GM12878 (cell line): Measurements from ENCODE around the gene GLS. TPM values are rescaled to one million over a fixed set of nuclear protein-coding genes. Genes with fewer than 3 reads are reported as not detected.

Experiments
- ATAC-seq: fragments of 200-7000 bp; cut with Tn5 transposase; 3 replicates; pipeline ENCODE4 v1.9.1; 2020; ENCODE audit warnings: mild to moderate bottlenecking, moderate library complexity
- BruUV-seq: library from RNA; stranded (reverse); fragments of 400-500 nt; replicated peaks from 2 replicates; lab custom pipeline; 2021; lab: Mats Ljungman, UMichigan
- CTCF ChIA-PET: fragments of 300-600 bp; sonication (Branson Sonifier 250); formaldehyde crosslinking; extraction: SDS; loops from one replicate; lab custom pipeline; 2021; ENCODE audit warnings: inconsistent platforms; lab: Yijun Ruan, JAX
- POLR2A ChIA-PET: fragments of 350-600 bp; formaldehyde crosslinking; extraction: SDS; loops from one replicate; lab custom pipeline; 2021; ENCODE audit warnings: inconsistent platforms; lab: Charles Lee
- RAD21 ChIA-PET: fragments of 300-600 bp; sonication (Branson Sonifier 250); formaldehyde crosslinking; loops from one replicate; lab custom pipeline; 2023; ENCODE audit warnings: antibody characterized with exemption; ENCODE audit not compliant: unreplicated experiment; lab: Charles Lee
- SMC1A ChIA-PET: fragments of 300-600 bp; sonication (Branson Sonifier 250); formaldehyde crosslinking; loops from one replicate; lab custom pipeline; 2023; ENCODE audit not compliant: unreplicated experiment, uncharacterized antibody; lab: Charles Lee
- DNase-seq: peaks from one replicate; pipeline ENCODE4 v3.0.0-alpha.2; 2011; ENCODE audit warnings: low read depth, low spot score
- FAIRE-seq: peaks from 3 replicates; lab custom pipeline; 2011; peaks lifted over from hg19 to GRCh38; lab: Jason Lieb, UNC
- H2AFZ ChIP-seq: 2 replicates; pipeline ENCODE4 v1.6.0; 2011; ENCODE audit warnings: low read depth, low read length, control low read depth; ENCODE audit not compliant: control insufficient read depth
- H3K27ac ChIP-seq: 2 replicates; pipeline ENCODE4 v1.5.1; 2011; ENCODE audit warnings: control low read depth; ENCODE audit not compliant: control insufficient read depth, insufficient read depth
- H3K27me3 ChIP-seq, 2 experiments: replicated peaks in 1 of 2; 2 replicates each; pipeline versions ENCODE4 v1.6.0 to v1.6.1; 2011; ENCODE audit warnings: low read length in 1 of 2; ENCODE audit not compliant: control insufficient read depth in 2 of 2, insufficient read depth in 2 of 2
- H3K36me3 ChIP-seq, 2 experiments: 2 replicates each; pipeline ENCODE4 v1.5.1; 2011; ENCODE audit warnings: low read length in 1 of 2; ENCODE audit not compliant: control insufficient read depth in 2 of 2, insufficient read depth in 2 of 2
- H3K4me1 ChIP-seq: 2 replicates; pipeline ENCODE4 v1.6.1; 2011; ENCODE audit warnings: mild to moderate bottlenecking, low read length, moderate library complexity, mixed read lengths; ENCODE audit not compliant: control insufficient read depth, insufficient read depth
- H3K4me2 ChIP-seq: 2 replicates; pipeline ENCODE4 v1.6.0; 2011; ENCODE audit warnings: control low read depth; ENCODE audit not compliant: control insufficient read depth, insufficient read depth
- H3K4me3 ChIP-seq: fragments of 200-600 bp; sonication (generic); 2 replicates; pipeline ENCODE4 v1.5.1; 2016
- H3K79me2 ChIP-seq: 2 replicates; pipeline ENCODE4 v1.6.0; 2011; ENCODE audit warnings: low read length; ENCODE audit not compliant: control insufficient read depth, insufficient read depth
- H3K9ac ChIP-seq: 2 replicates; pipeline ENCODE4 v1.8.0; 2011; ENCODE audit warnings: low read length, control low read depth, mixed read lengths; ENCODE audit not compliant: control insufficient read depth, insufficient read depth
- H3K9me3 ChIP-seq: replicated peaks from 3 replicates; pipeline ENCODE4 v1.5.1; 2011; ENCODE audit warnings: mild to moderate bottlenecking, low read length; ENCODE audit not compliant: control insufficient read depth, insufficient read depth
- H4K20me1 ChIP-seq: 2 replicates; pipeline ENCODE4 v1.6.0; 2011; ENCODE audit not compliant: control insufficient read depth, insufficient read depth
- CHD2 ChIP-seq: IDR thresholded peaks from 2 replicates; pipeline ENCODE4 v1.6.1; 2011; ENCODE audit warnings: low read depth, low read length, improper control_type of control experiment, borderline replicate concordance
- HDAC2 ChIP-seq: fragments of 200-600 bp; sonication (generic); IDR thresholded peaks from 2 replicates; pipeline ENCODE4 v1.6.1; 2017
- JUNB ChIP-seq: IDR thresholded peaks from 2 replicates; pipeline ENCODE4 v1.6.1; 2016; ENCODE audit warnings: antibody characterized with exemption, mild to moderate bottlenecking
- MTA3 ChIP-seq: IDR thresholded peaks from 2 replicates; pipeline ENCODE4 v1.6.1; 2012; ENCODE audit warnings: low read length, inconsistent platforms, borderline replicate concordance
- MXI1 ChIP-seq: fragments of 150-350 bp; IDR thresholded peaks from 2 replicates; pipeline ENCODE4 v1.6.1; 2011; ENCODE audit warnings: low read depth, mild to moderate bottlenecking, inconsistent platforms, low read length, improper control_type of control experiment
- NRF1 ChIP-seq: conservative IDR thresholded peaks from 2 replicates; pipeline ENCODE4 v1.6.1; 2011; ENCODE audit warnings: mild to moderate bottlenecking, low read depth, low read length, improper control_type of control experiment
- POLR2A ChIP-seq: IDR thresholded peaks from 2 replicates; pipeline ENCODE4 v1.6.1; 2011; ENCODE audit warnings: low read depth, mild to moderate bottlenecking, low read length
- SPI1 ChIP-seq: IDR thresholded peaks from 2 replicates; pipeline ENCODE4 v1.6.1; 2011; ENCODE audit warnings: low read depth, mild to moderate bottlenecking, low read length, moderate library complexity, borderline replicate concordance; ENCODE audit not compliant: insufficient read depth
- WRNIP1 ChIP-seq: IDR thresholded peaks from 2 replicates; pipeline ENCODE4 v1.6.1; 2011; ENCODE audit warnings: low read depth, low read length, improper control_type of control experiment, borderline replicate concordance
- ZNF622 ChIP-seq: fragments of 450-650 bp; IDR thresholded peaks from 2 replicates; pipeline ENCODE4 v1.6.1; 2017; ENCODE audit warnings: mild to moderate bottlenecking, inconsistent platforms
- WGBS: methylation state at CpG from one replicate; pipeline ENCODE4 v1.1.6; 2016; ENCODE audit warnings: low lambda C conversion rate; ENCODE audit not compliant: insufficient replicate concordance, insufficient coverage; ENCODE audit errors: missing lambda C conversion rate; 5-methylcytosine and 5-hydroxymethylcytosine counted together
- in situ Hi-C: fragments of 300-500 bp; cut with MboI; formaldehyde crosslinking; loops from 9 replicates; pipeline ENCODE4 v1.14.3; 2018; ENCODE audit warnings: mixed read lengths
- intact Hi-C: fragments of 100-400 bp; cut with micrococcal nuclease; formaldehyde crosslinking; loops from one replicate; pipeline ENCODE4 v1.14.2; 2022; ENCODE audit not compliant: unreplicated experiment
- polyA plus RNA-seq, 11 experiments: library from polyadenylated mRNA; depleted of rRNA in 4 of 11; unstranded in 6 of 11; stranded (reverse) in 5 of 11; fragments of >200 nt; fragmentation: Nextera tagmentation in 4 of 11; fragmentation: Illumina TruSeq in 1 of 11; extraction: Ambion mirVana in 4 of 11; extraction: Trizol in 1 of 11; gene quantifications; 1 replicate in 1 of 11; 2 replicates in 10 of 11; pipeline versions ENCODE4 v1.2.1 to v1.2.3, GENCODE V29; 2011 to 2016; ENCODE audit warnings: inconsistent platforms in 2 of 11, missing spikeins in 2 of 11, low read depth in 1 of 11
- total RNA-seq, 4 experiments: library from RNA; depleted of rRNA in 3 of 4; stranded (reverse); fragments of >200 nt in 3 of 4; fragmentation: Illumina TruSeq in 1 of 4; extraction: Trizol in 1 of 4; gene quantifications; 2 replicates each; pipeline versions ENCODE4 v1.2.1 to v1.2.3, GENCODE V29; 2013 to 2021
- TF ChIP-seq, protein P1 (sequence below): fragments of 450-650 bp; IDR thresholded peaks from 2 replicates; pipeline ENCODE4 v1.6.1; 2017; ENCODE audit warnings: mild to moderate bottlenecking, moderate library complexity
- TF ChIP-seq, protein P2 (sequence below), 3 experiments: IDR thresholded peaks in 2 of 3; conservative IDR thresholded peaks in 1 of 3; 2 replicates each; pipeline ENCODE4 v1.5.1; 2011; ENCODE audit warnings: low read depth in 3 of 3, low read length in 3 of 3, mild to moderate bottlenecking in 3 of 3, control low read depth in 2 of 3, moderate library complexity in 2 of 3, inconsistent platforms in 1 of 3, mixed read lengths in 1 of 3; ENCODE audit not compliant: control insufficient read depth in 2 of 3, insufficient read depth in 1 of 3; ENCODE audit errors: extremely low read depth in 1 of 3
- TF ChIP-seq, protein P3 (sequence below): fragments of 450-650 bp; conservative IDR thresholded peaks from 2 replicates; pipeline ENCODE4 v1.6.1; 2017; ENCODE audit warnings: mild to moderate bottlenecking, moderate library complexity
- TF ChIP-seq, protein P4 (sequence below): fragments of 450-650 bp; IDR thresholded peaks from 2 replicates; pipeline ENCODE4 v1.6.1; 2017; ENCODE audit warnings: low read depth, mild to moderate bottlenecking, moderate library complexity

Gene GLS
- total and polyA plus RNA-seq, 10 of the 15 experiments (the other 5 are each of a cell fraction or from before 2014, with no cell fraction given) = 15.7 to 145 (median 70.8) TPM

DNA sequence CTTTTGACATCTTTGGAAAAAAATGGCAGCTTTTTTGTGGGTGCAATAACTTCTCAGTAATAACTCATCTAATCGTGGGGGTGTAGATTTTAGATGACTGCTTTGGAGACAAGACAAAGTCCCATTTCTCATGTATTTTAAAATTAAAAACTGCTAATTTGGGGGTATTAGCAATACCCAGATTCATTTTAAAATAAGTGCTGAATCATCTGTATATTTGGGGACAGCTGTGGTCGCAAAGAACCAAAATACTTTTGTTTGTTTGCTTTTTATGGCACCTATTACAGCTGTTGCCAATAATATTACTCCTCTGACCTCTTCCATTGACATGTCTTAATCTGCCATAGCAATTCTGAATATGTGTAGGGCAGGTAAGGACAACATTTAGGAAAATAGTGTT is 87.9 kb downstream of the GLS start (continued):
- TF ChIP-seq, protein P1, sequence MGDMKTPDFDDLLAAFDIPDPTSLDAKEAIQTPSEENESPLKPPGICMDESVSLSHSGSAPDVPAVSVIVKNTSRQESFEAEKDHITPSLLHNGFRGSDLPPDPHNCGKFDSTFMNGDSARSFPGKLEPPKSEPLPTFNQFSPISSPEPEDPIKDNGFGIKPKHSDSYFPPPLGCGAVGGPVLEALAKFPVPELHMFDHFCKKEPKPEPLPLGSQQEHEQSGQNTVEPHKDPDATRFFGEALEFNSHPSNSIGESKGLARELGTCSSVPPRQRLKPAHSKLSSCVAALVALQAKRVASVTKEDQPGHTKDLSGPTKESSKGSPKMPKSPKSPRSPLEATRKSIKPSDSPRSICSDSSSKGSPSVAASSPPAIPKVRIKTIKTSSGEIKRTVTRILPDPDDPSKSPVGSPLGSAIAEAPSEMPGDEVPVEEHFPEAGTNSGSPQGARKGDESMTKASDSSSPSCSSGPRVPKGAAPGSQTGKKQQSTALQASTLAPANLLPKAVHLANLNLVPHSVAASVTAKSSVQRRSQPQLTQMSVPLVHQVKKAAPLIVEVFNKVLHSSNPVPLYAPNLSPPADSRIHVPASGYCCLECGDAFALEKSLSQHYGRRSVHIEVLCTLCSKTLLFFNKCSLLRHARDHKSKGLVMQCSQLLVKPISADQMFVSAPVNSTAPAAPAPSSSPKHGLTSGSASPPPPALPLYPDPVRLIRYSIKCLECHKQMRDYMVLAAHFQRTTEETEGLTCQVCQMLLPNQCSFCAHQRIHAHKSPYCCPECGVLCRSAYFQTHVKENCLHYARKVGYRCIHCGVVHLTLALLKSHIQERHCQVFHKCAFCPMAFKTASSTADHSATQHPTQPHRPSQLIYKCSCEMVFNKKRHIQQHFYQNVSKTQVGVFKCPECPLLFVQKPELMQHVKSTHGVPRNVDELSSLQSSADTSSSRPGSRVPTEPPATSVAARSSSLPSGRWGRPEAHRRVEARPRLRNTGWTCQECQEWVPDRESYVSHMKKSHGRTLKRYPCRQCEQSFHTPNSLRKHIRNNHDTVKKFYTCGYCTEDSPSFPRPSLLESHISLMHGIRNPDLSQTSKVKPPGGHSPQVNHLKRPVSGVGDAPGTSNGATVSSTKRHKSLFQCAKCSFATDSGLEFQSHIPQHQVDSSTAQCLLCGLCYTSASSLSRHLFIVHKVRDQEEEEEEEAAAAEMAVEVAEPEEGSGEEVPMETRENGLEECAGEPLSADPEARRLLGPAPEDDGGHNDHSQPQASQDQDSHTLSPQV = no peak
- no peak for TF ChIP-seq MXI1

DNA sequence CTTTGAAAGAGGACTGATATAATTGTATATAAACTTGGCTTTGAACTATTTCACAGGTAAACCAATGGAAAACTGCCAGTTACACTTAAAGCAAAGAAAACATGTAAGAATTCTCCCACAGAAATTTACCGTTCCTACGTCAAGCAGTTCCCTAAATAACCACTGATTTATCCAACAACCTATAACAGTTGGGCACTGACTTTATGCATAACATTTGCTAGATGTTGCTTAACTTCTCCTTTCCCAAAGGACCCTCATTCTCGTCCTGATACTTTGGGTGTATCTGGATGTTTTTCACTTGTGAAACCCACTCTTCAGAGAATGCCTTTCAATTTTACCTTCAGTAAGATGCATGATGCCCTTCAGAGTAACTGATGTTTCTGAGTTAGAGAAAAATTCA is 89.5 kb downstream of the GLS start:
- DNase-seq (no peak), FAIRE-seq (no peak), ATAC-seq (no peak)
- SMC1A ChIA-PET = interaction anchor here (0.6 to 2.2 kb wide), 5 partner anchors 10 to 120 kb away, joined by 3 to 8 read pairs (median 3); no protein-coding TSS in a partner anchor
- in situ Hi-C loops = no loop called here
- intact Hi-C loops = no loop called here
- Histone ChIP-seq H3K4me3 (no peak overlapping the region), H2AFZ (no peak overlapping the region), H3K27me3 (no peaks in the 10 kb centered on the region), H3K4me2 (no peak overlapping the region), H3K36me3 (peaks cover 39 to 76% of the 10 kb centered on the region in 2 experiments), H3K9me3 (no peaks in the 10 kb centered on the region), H4K20me1 (peaks cover 9% of the 10 kb centered on the region), H3K79me2 (no peaks in the 10 kb centered on the region; the same call in none of the 2 replicates), H3K27ac (no peak overlapping the region), H3K4me1 (no peaks in the 10 kb centered on the region), H3K9ac (no peak overlapping the region)
- whole genome bisulfite sequencing = 98% methylated on average over 3 of the region's 3 CpGs
- POLR2A ChIA-PET = no interaction called here
- CTCF ChIA-PET = no interaction called here
- RAD21 ChIA-PET = no interaction called here
- BruUV-seq = no TSS peak
- TF ChIP-seq WRNIP1 = no peak
- no peak for TF ChIP-seq CHD2
- no peak for TF ChIP-seq ZNF622
- TF ChIP-seq SPI1 = no peak
- TF ChIP-seq MTA3 = no peak
- TF ChIP-seq, protein P2, sequence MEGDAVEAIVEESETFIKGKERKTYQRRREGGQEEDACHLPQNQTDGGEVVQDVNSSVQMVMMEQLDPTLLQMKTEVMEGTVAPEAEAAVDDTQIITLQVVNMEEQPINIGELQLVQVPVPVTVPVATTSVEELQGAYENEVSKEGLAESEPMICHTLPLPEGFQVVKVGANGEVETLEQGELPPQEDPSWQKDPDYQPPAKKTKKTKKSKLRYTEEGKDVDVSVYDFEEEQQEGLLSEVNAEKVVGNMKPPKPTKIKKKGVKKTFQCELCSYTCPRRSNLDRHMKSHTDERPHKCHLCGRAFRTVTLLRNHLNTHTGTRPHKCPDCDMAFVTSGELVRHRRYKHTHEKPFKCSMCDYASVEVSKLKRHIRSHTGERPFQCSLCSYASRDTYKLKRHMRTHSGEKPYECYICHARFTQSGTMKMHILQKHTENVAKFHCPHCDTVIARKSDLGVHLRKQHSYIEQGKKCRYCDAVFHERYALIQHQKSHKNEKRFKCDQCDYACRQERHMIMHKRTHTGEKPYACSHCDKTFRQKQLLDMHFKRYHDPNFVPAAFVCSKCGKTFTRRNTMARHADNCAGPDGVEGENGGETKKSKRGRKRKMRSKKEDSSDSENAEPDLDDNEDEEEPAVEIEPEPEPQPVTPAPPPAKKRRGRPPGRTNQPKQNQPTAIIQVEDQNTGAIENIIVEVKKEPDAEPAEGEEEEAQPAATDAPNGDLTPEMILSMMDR (IDR thresholded peaks at IDR 0.05 in 2 of 3, conservative IDR thresholded peaks at IDR 0.05 in 1 of 3; ENCODE audit: control insufficient read depth in 2 of 3, extremely low read depth in 1 of 3, insufficient read depth in 1 of 3, low read depth in 3 of 3, low read length in 3 of 3) = no peak
- TF ChIP-seq, protein P3, sequence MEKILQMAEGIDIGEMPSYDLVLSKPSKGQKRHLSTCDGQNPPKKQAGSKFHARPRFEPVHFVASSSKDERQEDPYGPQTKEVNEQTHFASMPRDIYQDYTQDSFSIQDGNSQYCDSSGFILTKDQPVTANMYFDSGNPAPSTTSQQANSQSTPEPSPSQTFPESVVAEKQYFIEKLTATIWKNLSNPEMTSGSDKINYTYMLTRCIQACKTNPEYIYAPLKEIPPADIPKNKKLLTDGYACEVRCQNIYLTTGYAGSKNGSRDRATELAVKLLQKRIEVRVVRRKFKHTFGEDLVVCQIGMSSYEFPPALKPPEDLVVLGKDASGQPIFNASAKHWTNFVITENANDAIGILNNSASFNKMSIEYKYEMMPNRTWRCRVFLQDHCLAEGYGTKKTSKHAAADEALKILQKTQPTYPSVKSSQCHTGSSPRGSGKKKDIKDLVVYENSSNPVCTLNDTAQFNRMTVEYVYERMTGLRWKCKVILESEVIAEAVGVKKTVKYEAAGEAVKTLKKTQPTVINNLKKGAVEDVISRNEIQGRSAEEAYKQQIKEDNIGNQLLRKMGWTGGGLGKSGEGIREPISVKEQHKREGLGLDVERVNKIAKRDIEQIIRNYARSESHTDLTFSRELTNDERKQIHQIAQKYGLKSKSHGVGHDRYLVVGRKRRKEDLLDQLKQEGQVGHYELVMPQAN = no peak
- TF ChIP-seq NRF1 = no peak
- no peak for TF ChIP-seq JUNB
- TF ChIP-seq, protein P4, sequence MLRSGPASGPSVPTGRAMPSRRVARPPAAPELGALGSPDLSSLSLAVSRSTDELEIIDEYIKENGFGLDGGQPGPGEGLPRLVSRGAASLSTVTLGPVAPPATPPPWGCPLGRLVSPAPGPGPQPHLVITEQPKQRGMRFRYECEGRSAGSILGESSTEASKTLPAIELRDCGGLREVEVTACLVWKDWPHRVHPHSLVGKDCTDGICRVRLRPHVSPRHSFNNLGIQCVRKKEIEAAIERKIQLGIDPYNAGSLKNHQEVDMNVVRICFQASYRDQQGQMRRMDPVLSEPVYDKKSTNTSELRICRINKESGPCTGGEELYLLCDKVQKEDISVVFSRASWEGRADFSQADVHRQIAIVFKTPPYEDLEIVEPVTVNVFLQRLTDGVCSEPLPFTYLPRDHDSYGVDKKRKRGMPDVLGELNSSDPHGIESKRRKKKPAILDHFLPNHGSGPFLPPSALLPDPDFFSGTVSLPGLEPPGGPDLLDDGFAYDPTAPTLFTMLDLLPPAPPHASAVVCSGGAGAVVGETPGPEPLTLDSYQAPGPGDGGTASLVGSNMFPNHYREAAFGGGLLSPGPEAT = no peak
- no peak for TF ChIP-seq POLR2A
- no peak for TF ChIP-seq HDAC2
